CD8-positive, alpha-beta memory T cell (primary cell): ENCODE results near the gene ABHD17A. TPM values are rescaled to one million over a fixed set of nuclear protein-coding genes. Genes with fewer than 3 reads are reported as not detected.
A peak's percentile ranks its signal among the peaks of the same experiment; 100 is the strongest.
"Not testable (repeated sequence)": the region's sequence is repeated elsewhere in the genome, so short reads cannot be mapped to it uniquely, and the experiment has no call there.

Experiments used
- CTCF ChIA-PET: fragments of 350-600 bp; sonication (Branson Sonifier 250); formaldehyde crosslinking; loops from one replicate; lab custom pipeline; 2021; ENCODE audit warnings: antibody characterized with exemption; lab: Charles Lee
- POLR2A ChIA-PET: fragments of 350-600 bp; sonication (Branson Sonifier 250); formaldehyde crosslinking; loops from one replicate; lab custom pipeline; 2021; ENCODE audit warnings: antibody characterized with exemption; lab: Charles Lee
- DNase-seq, 5 donors: peaks; one replicate each; pipeline versions ENCODE4 v3.0.0 to v3.0.0-alpha.2; 2020 to 2022; ENCODE audit warnings: mixed read lengths in 1 of 5
- H3K27ac ChIP-seq: one replicate; pipeline ENCODE4 v1.7.0; 2013; ENCODE audit warnings: low read depth, mild to moderate bottlenecking, low read length, moderate library complexity
- H3K27me3 ChIP-seq: 2 replicates; pipeline ENCODE4 v1.7.0; 2013; ENCODE audit warnings: low read length, mild to moderate bottlenecking; ENCODE audit not compliant: insufficient read depth, poor library complexity, severe bottlenecking
- H3K36me3 ChIP-seq: 2 replicates; pipeline ENCODE4 v1.7.0; 2013; ENCODE audit warnings: mild to moderate bottlenecking, low read length, moderate library complexity; ENCODE audit not compliant: insufficient read depth
- H3K4me1 ChIP-seq: 2 replicates; pipeline ENCODE4 v1.7.0; 2013; ENCODE audit warnings: mild to moderate bottlenecking, low read length, moderate library complexity; ENCODE audit not compliant: insufficient read depth
- H3K4me3 ChIP-seq: 2 replicates; pipeline ENCODE4 v1.7.0; 2013; ENCODE audit warnings: mild to moderate bottlenecking, low read length
- H3K9me3 ChIP-seq: 2 replicates; pipeline ENCODE4 v1.7.0; 2013; ENCODE audit warnings: mild to moderate bottlenecking, low read length
- H3K27ac Mint-ChIP-seq, 8 donors: one replicate each; pipeline ENCODE4 v1.8.0; 2020 to 2021; ENCODE audit warnings: mixed read lengths in 8 of 8, mild to moderate bottlenecking in 6 of 8, inconsistent platforms in 3 of 8, moderate library complexity in 3 of 8
- H3K27me3 Mint-ChIP-seq, 2 donors: one replicate each; pipeline ENCODE4 v1.8.0; 2020 to 2021; ENCODE audit warnings: mixed read lengths in 2 of 2, mild to moderate bottlenecking in 1 of 2, moderate library complexity in 1 of 2
- H3K36me3 Mint-ChIP-seq, 3 donors: one replicate each; pipeline ENCODE4 v1.8.0; 2020 to 2021; ENCODE audit warnings: mixed read lengths in 3 of 3, inconsistent platforms in 1 of 3, mild to moderate bottlenecking in 1 of 3
- H3K4me1 Mint-ChIP-seq, 3 donors: one replicate each; pipeline ENCODE4 v1.8.0; 2020 to 2021; ENCODE audit warnings: mixed read lengths in 3 of 3, inconsistent platforms in 1 of 3, mild to moderate bottlenecking in 1 of 3
- H3K4me3 Mint-ChIP-seq, 7 donors: one replicate each; pipeline ENCODE4 v1.8.0; 2020 to 2021; ENCODE audit warnings: mixed read lengths in 7 of 7, mild to moderate bottlenecking in 6 of 7, moderate library complexity in 4 of 7, inconsistent platforms in 2 of 7
- H3K9me3 Mint-ChIP-seq, 5 donors: one replicate each; pipeline ENCODE4 v1.8.0; 2020 to 2022; ENCODE audit warnings: mixed read lengths in 5 of 5, mild to moderate bottlenecking in 3 of 5, moderate library complexity in 2 of 5, inconsistent platforms in 1 of 5
- polyA plus RNA-seq: library from polyadenylated mRNA; unstranded; fragments of 300-500 nt; fragmentation: Illumina TruSeq; gene quantifications from one replicate; pipeline ENCODE4 v1.2.3, GENCODE V29; 2021
- total RNA-seq, 2 experiments: library from RNA; stranded (reverse); gene quantifications; one replicate each; pipeline ENCODE4 v1.2.3, GENCODE V29; 2021

Gene ABHD17A
- total and polyA plus RNA-seq, 3 experiments from 2014 or later = 105 to 252 (median 114) TPM

DNA sequence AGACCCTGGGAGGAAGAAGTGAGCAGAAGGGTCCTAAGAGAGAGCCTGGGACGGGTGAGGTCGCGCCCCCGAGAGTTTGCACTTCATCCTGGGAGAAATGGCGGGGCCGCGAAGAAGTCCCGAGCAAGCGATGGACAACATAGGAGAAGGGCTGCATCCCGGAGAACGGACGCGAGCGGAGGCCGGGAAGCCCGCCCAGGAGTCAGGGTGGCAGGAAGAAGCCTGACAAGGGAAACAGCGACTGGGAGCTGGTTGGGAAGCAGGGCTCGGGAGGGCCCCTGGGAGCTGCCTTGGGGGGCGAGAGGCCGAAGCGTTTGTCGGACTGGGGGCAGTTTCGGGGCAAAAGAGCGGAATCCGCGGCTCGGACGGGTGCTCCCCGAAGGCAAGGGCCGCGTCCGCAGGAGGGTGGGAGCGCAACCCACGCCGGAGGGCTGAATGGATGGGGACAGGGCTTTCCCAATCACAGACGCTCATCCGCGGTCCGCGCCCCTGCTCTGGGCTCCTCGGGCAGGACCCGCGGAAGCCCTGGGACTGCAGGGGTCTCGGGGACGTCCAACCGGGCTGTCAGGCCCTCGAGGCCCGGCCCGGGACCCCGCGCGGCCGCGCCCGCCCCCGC lies 469 bp downstream of the ABHD17A start:
- Mint-ChIP-seq H3K4me3 (peak overlapping the region; percentile 94 to 100 (median 99)), H3K4me1 (peaks cover 26 to 44% (median 28%) of the 10 kb centered on the region in 3 donors), H3K9me3 (peaks cover 0 to 5% (median 0%) of the 10 kb centered on the region in 5 donors), H3K36me3 (peaks cover 3 to 33% (median 6%) of the 10 kb centered on the region in 3 donors), H3K27ac (peak overlapping the region; percentile 96 to 100 (median 100)), H3K27me3 (peaks cover 0 to 10% of the 10 kb centered on the region in 2 donors)
- Histone ChIP-seq H3K36me3 (peaks cover 5% of the 10 kb centered on the region), H3K27me3 (no peaks in the 10 kb centered on the region), H3K27ac (peak overlapping the region; percentile 96), H3K4me3 (peak overlapping the region; percentile 70), H3K9me3 (no peaks in the 10 kb centered on the region), H3K4me1 (peaks cover 34% of the 10 kb centered on the region)
- DNase-seq = no peak
- POLR2A ChIA-PET = interaction anchor here (0.6 to 2.1 kb wide), 6 partner anchors 9 to 211 kb away, joined by 3 to 14 read pairs (median 4); no protein-coding TSS in a partner anchor
- CTCF ChIA-PET = interaction anchor here (1.4 to 4.8 kb wide), 5 partner anchors 13 to 20 kb away, joined by 4 to 20 read pairs (median 5); no protein-coding TSS in a partner anchor

DNA sequence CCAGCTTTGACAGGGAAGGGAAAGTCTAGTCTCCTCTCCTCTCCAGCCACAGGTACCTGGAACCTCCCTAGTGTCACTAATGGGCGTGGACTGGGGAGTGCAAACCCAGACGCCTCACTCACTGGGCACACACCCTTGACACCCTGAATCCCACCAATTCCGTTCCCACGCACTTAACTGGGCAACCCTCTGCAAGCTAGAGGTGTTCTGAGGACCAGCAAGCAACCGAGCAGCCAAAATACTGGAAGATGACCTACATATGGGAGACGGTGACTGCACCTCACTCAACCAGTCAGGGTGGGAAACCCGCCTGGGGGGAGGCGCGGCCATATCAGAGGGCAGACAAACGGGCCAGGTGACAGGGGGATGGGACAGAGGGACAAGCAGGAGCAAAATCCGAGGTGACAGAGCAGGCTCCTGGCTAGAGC lies 991 bp downstream of the ABHD17A start:
- Histone ChIP-seq H3K9me3 (no peaks in the 10 kb centered on the region), H3K27ac (peak overlapping the region; percentile 96), H3K4me3 (peak overlapping the region; percentile 70), H3K36me3 (peaks cover 5% of the 10 kb centered on the region), H3K27me3 (no peaks in the 10 kb centered on the region), H3K4me1 (peaks cover 34% of the 10 kb centered on the region)
- Mint-ChIP-seq H3K27me3 (peaks cover 0 to 10% of the 10 kb centered on the region in 2 donors), H3K36me3 (peaks cover 3 to 34% (median 6%) of the 10 kb centered on the region in 3 donors), H3K9me3 (peaks cover 0 to 5% (median 0%) of the 10 kb centered on the region in 5 donors), H3K4me3 (peak overlapping the region; percentile 94 to 100 (median 99)), H3K4me1 (peaks cover 26 to 45% (median 28%) of the 10 kb centered on the region in 3 donors), H3K27ac (peak overlapping the region; percentile 96 to 100 (median 100))
- DNase-seq = peak; percentile 35 to 70 (median 60)
- ChIA-PET POLR2A (interaction anchor here (0.6 to 2.1 kb wide), 5 partner anchors 8 to 59 kb away, joined by 3 to 14 read pairs (median 5); no protein-coding TSS in a partner anchor), CTCF (interaction anchor here (0.8 to 4.8 kb wide), 6 partner anchors 9 to 20 kb away, joined by 4 to 20 read pairs (median 4); no protein-coding TSS in a partner anchor)

DNA sequence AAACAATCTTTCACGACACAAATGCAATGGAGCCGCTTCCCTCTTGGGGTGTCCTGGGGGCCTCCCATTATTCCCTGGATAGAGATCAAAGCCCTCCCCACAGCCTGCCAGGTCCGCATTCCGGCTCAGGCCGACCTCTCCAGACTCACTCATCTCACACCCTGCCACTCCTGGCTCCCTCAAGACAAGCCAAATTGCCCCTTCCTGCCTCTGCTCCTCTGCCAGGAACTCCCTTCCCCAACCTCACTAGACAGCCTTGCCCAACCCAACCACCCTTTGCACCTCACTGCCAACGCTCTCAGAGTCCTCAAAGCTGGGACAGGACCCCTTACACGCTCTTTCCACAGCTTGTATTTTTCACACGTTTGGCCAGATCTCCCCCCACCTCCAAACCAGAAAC lies 1.5 kb downstream of the ABHD17A start:
- H3K27me3 Mint-ChIP-seq = peaks cover 0 to 10% of the 10 kb centered on the region in 2 donors
- peak overlapping the region; percentile 96 to 100 (median 100) for H3K27ac Mint-ChIP-seq
- ChIA-PET POLR2A (no interaction called here), CTCF (interaction anchor here (0.8 to 4.8 kb wide), 5 partner anchors 9 to 19 kb away, joined by 4 to 20 read pairs (median 5); no protein-coding TSS in a partner anchor)
- peaks cover 26 to 45% (median 28%) of the 10 kb centered on the region in 3 donors for H3K4me1 Mint-ChIP-seq
- H3K4me3 Mint-ChIP-seq = peak overlapping the region; percentile 94 to 100 (median 99)
- peaks cover 3 to 34% (median 6%) of the 10 kb centered on the region in 3 donors for H3K36me3 Mint-ChIP-seq
- H3K4me3 ChIP-seq = peak overlapping the region; percentile 70
- DNase-seq = peak in 2 of 5 donors; percentile 44 to 62
- peaks cover 0 to 5% (median 0%) of the 10 kb centered on the region in 5 donors for H3K9me3 Mint-ChIP-seq
- H3K9me3 ChIP-seq = no peaks in the 10 kb centered on the region
- H3K27ac ChIP-seq = peak overlapping the region; percentile 96
- peaks cover 5% of the 10 kb centered on the region for H3K36me3 ChIP-seq
- H3K27me3 ChIP-seq = no peaks in the 10 kb centered on the region
- H3K4me1 ChIP-seq = peaks cover 34% of the 10 kb centered on the region

DNA sequence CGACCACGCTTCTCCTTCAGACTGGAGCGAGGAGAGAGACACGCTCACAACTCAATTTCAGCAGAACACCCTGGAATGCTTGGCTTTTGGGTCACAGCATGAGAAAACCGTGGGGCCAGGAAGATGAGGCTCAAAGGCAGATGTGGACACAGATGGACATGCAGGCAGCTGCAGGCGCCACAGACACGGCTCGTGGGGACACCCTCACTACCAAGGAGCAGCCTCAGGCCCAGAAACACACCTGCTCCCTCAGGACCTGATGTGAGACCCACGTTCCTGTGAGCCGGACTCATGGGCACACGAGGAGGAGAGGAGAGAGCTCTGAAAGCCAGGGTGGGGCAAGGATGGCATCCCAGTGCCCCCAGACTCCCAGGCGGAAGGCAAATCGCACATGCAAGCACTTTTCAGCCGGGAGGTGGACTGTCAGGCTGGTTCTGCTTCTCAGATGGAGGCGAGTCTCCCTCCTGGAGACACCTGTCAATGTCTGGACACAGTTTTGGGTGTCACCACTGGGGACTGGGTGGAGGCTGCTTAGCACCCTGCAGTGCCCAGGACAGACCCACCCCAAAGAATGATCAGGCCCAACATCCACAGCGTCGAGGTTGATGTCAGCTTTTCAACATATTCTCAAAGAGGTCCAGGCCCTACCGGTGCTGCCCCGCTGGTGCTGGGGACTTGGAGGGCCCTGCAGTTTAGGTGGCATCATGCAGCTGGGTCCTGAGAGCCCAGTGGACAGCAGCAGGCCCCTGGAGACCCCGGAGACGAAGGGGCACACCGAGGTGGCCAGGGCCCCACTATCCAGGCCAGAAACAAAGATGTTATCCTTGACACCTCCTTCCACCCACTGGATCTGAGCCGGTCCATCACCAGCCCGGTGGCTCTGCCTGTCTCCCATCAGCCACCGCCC lies 2.3 kb downstream of the ABHD17A start:
- H3K9me3 Mint-ChIP-seq = peaks cover 0 to 5% (median 0%) of the 10 kb centered on the region in 5 donors
- Histone ChIP-seq H3K4me1 (peaks cover 34% of the 10 kb centered on the region), H3K4me3 (peak overlapping the region; percentile 70), H3K9me3 (no peaks in the 10 kb centered on the region), H3K27me3 (no peaks in the 10 kb centered on the region), H3K27ac (peak overlapping the region; percentile 96), H3K36me3 (peaks cover 5% of the 10 kb centered on the region)
- ChIA-PET POLR2A (interaction anchor here (1.2 to 1.3 kb wide), 2 partner anchors 10 to 387 kb away, joined by 3 read pairs; no protein-coding TSS in a partner anchor), CTCF (interaction anchor here (1.5 to 4.8 kb wide), 4 partner anchors 15 to 20 kb away, joined by 4 to 20 read pairs (median 13); no protein-coding TSS in a partner anchor)
- peak overlapping the region; percentile 94 to 100 (median 99) for H3K4me3 Mint-ChIP-seq
- H3K27me3 Mint-ChIP-seq = peaks cover 0 to 10% of the 10 kb centered on the region in 2 donors
- peaks cover 26 to 45% (median 28%) of the 10 kb centered on the region in 3 donors for H3K4me1 Mint-ChIP-seq
- H3K27ac Mint-ChIP-seq = peak overlapping the region; percentile 96 to 100 (median 100)
- DNase-seq = no peak
- H3K36me3 Mint-ChIP-seq = peaks cover 3 to 39% (median 6%) of the 10 kb centered on the region in 3 donors

DNA sequence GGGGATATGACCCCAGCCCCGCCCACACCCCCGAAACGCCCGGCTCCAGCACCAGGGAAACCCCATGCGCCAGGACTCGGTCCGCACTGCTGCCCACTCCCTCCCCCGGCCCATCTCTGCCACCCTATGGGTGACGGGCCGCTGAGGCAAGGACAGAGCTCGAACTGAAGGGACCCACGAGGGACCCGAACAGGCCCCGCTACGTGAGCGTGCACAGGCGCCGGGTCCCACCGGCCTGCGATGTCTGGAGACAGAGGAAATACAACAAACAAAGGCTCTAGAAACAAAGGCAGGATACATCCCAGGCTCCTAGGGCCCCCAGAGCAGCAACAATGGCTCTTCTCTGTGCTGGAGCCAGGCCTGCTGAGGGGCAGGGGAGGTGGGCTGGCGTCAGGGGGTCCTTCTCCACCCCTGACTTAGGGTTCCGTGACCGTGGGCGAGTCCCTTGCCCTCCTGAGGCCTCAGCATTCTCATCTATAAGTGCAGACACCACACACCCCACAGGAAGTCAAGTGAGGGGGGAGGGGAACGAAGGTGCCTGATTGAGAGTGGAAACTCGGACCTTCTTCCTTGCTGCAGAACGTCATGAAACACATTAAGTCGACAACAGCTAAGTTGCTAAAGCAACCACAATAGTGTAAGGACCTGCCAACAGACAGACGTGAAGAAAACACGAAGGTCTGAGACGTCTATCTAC lies 3.1 kb downstream of the ABHD17A start:
- Histone ChIP-seq H3K4me1 (peaks cover 34% of the 10 kb centered on the region), H3K4me3 (peak overlapping the region; percentile 70)

DNA sequence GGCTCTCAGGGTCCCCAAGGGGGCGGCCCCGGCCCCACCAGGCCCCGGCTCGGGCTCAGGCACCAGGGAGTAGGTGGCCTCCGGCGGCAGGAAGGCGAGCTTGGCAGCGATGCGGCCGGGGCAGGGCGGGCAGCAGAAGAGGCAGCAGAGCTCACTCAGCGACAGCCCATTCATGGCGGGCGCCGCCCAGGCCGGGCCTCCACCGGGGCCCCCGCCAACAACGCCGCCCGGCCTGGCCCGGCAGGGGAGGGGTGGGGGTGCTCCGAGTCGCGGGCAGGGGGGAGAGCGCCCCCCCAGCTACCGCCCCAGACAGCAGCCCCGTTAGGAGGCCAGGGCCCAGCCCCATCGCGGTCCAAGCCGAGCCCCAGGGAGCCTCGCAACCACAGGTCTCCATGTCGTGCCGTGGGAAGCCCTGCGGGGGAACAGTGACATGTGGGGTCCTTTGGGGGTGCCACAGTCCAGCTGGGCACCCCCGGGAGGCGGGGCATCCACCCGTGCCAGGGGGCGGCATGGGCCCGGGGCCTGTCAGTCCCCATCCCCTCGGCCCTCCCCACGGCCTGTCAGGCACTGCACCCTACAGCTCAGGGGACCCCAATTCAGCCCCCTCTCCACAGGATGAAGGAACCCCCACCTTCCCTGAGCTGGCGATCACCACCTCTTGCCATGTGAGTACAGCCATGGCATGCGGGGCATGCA lies 3.8 kb downstream of the ABHD17A start:
- peaks cover 3 to 43% (median 6%) of the 10 kb centered on the region in 3 donors for H3K36me3 Mint-ChIP-seq
- H3K27me3 ChIP-seq, H3K9me3 ChIP-seq, H3K27me3 Mint-ChIP-seq, DNase-seq, H3K36me3 ChIP-seq, H3K9me3 Mint-ChIP-seq: not testable (repeated sequence)
- H3K27ac Mint-ChIP-seq = peak overlapping the region; percentile 96 to 100 (median 100)
- H3K4me1 Mint-ChIP-seq = peaks cover 28 to 47% (median 28%) of the 10 kb centered on the region in 3 donors
- Histone ChIP-seq H3K4me1 (peaks cover 36% of the 10 kb centered on the region), H3K4me3 (peak overlapping the region; percentile 70), H3K27ac (peak overlapping the region; percentile 96)
- ChIA-PET POLR2A (interaction anchor here (0.6 to 1.3 kb wide), 4 partner anchors 11 to 389 kb away, joined by 3 to 7 read pairs (median 3); no protein-coding TSS in a partner anchor), CTCF (interaction anchor here (2.3 to 4.8 kb wide), 2 partner anchors 17 to 21 kb away, joined by 9 to 17 read pairs; no protein-coding TSS in a partner anchor)
- H3K4me3 Mint-ChIP-seq = peak overlapping the region; percentile 94 to 100 (median 99)

More for the DNA sequence above, 3.1 kb downstream of the ABHD17A start:
- Histone ChIP-seq H3K27me3 (no peaks in the 10 kb centered on the region), H3K36me3 (peaks cover 5% of the 10 kb centered on the region), H3K27ac (peak overlapping the region; percentile 96), H3K9me3 (no peaks in the 10 kb centered on the region)
- peaks cover 0 to 5% (median 0%) of the 10 kb centered on the region in 5 donors for H3K9me3 Mint-ChIP-seq
- peak overlapping the region; percentile 94 to 100 (median 99) for H3K4me3 Mint-ChIP-seq
- H3K27me3 Mint-ChIP-seq = peaks cover 0 to 10% of the 10 kb centered on the region in 2 donors
- H3K4me1 Mint-ChIP-seq = peaks cover 26 to 45% (median 28%) of the 10 kb centered on the region in 3 donors
- POLR2A ChIA-PET = interaction anchor here (0.6 to 1.3 kb wide), 5 partner anchors 10 to 807 kb away, joined by 3 to 7 read pairs (median 3); no protein-coding TSS in a partner anchor
- H3K27ac Mint-ChIP-seq = peak overlapping the region; percentile 96 to 100 (median 100)
- CTCF ChIA-PET = interaction anchor here (2.3 to 4.8 kb wide), 2 partner anchors 17 to 21 kb away, joined by 9 to 17 read pairs; no protein-coding TSS in a partner anchor
- DNase-seq = peak; percentile 70 to 93 (median 88)
- peaks cover 3 to 41% (median 6%) of the 10 kb centered on the region in 3 donors for H3K36me3 Mint-ChIP-seq
